ENCODE measurements around the gene GPD1. TPM values are rescaled to one million over a fixed set of nuclear protein-coding genes. Genes with fewer than 3 reads are reported as not detected.

The GPD1 gene
- total and polyA plus RNA-seq, 10 of the 15 experiments (the other 5 are each of a cell fraction or from before 2014, with no cell fraction given), result 0.04 to 0.61 (median 0.26) TPM; not detected in 1

GRCh38 chr12:50074936-50075807, 28.6 kb upstream of the GPD1 start (continued):
- TF ChIP-seq RELB (IDR thresholded peaks at IDR 0.05; ENCODE audit: low read depth) (no peak), CEBPB (IDR thresholded peaks at IDR 0.05; ENCODE audit: borderline replicate concordance in 1 of 2, low read depth in 2 of 2, low read length in 2 of 2) (no peak), TAF1 (IDR thresholded peaks at IDR 0.05; ENCODE audit: borderline replicate concordance, low read depth, low read length) (no peak), JUNB (IDR thresholded peaks at IDR 0.05) (no peak), CHD4 (IDR thresholded peaks at IDR 0.05) (no peak)

GRCh38 chr12:50075808-50076170, 28.0 kb upstream of the GPD1 start:
- H3K9me3 ChIP-seq (replicated peaks; ENCODE audit: control insufficient read depth, insufficient read depth, low read length), result no peaks in the 10 kb centered on the region
- H3K9ac ChIP-seq (ENCODE audit: control insufficient read depth, insufficient read depth, low read length), result no peak overlapping the region
- no peaks in the 10 kb centered on the region for H3K79me2 ChIP-seq (ENCODE audit: control insufficient read depth, insufficient read depth, low read length)
- no peaks in the 10 kb centered on the region; a peak in 1 of 4 replicates for H3K27me3 ChIP-seq (replicated peaks in 1 of 2; ENCODE audit: control insufficient read depth in 2 of 2, insufficient read depth in 2 of 2, low read length in 1 of 2)
- ATAC-seq, result no peak
- in situ Hi-C loops (cut with MboI) (no loop called here), intact Hi-C loops (cut with micrococcal nuclease; ENCODE audit: unreplicated experiment) (loop anchor here (1.0 to 10.0 kb wide), 3 partner anchors 100 to 329 kb away; partner anchors contain the start of gene LARP4)
- ChIA-PET SMC1A (ENCODE audit: uncharacterized antibody, unreplicated experiment) (no interaction called here), CTCF (interaction anchor here (0.7 to 2.1 kb wide), 11 partner anchors 8 to 108 kb away, joined by 3 to 21 read pairs (median 4); partner anchors contain the start of gene SMARCD1), RAD21 (ENCODE audit: unreplicated experiment) (interaction anchor here (1.3 to 2.9 kb wide), 5 partner anchors 9 to 238 kb away, joined by 3 to 10 read pairs (median 4); partner anchors contain the start of gene SMARCD1), POLR2A (no interaction called here)
- no peak overlapping the region for H3K4me2 ChIP-seq (ENCODE audit: control insufficient read depth, insufficient read depth)
- BruUV-seq (replicated peaks), result no TSS peak
- FAIRE-seq, result no peak
- H2AFZ ChIP-seq (ENCODE audit: control insufficient read depth, low read depth, low read length), result no peak overlapping the region
- DNase-seq (ENCODE audit: low read depth, low spot score), result no peak
- no peaks in the 10 kb centered on the region for H3K36me3 ChIP-seq (ENCODE audit: control insufficient read depth in 2 of 2, insufficient read depth in 2 of 2, low read length in 1 of 2)
- no peaks in the 10 kb centered on the region for H4K20me1 ChIP-seq (ENCODE audit: control insufficient read depth, insufficient read depth)
- 100% methylated on average over 1 of the region's 1 CpG for WGBS (ENCODE audit: insufficient coverage, insufficient replicate concordance, low lambda C conversion rate, missing lambda C conversion rate)
- H3K4me1 ChIP-seq (ENCODE audit: control insufficient read depth, insufficient read depth, low read length), result no peaks in the 10 kb centered on the region; the same call in 1 of the 2 replicates
- H3K4me3 ChIP-seq, result no peak overlapping the region
- H3K27ac ChIP-seq (ENCODE audit: control insufficient read depth, insufficient read depth), result no peak overlapping the region
- TF ChIP-seq CEBPZ (IDR thresholded peaks at IDR 0.05; ENCODE audit: low read depth, low read length), result no peak
- TF ChIP-seq ZNF384 (IDR thresholded peaks at IDR 0.05; ENCODE audit: borderline replicate concordance, low read depth, low read length), result no peak
- no peak for TF ChIP-seq SPI1 (IDR thresholded peaks at IDR 0.05; ENCODE audit: borderline replicate concordance, insufficient read depth, low read depth, low read length)
- TF ChIP-seq ASH2L (IDR thresholded peaks at IDR 0.05; ENCODE audit: borderline replicate concordance, low read depth), result no peak
- TF ChIP-seq, protein P1, sequence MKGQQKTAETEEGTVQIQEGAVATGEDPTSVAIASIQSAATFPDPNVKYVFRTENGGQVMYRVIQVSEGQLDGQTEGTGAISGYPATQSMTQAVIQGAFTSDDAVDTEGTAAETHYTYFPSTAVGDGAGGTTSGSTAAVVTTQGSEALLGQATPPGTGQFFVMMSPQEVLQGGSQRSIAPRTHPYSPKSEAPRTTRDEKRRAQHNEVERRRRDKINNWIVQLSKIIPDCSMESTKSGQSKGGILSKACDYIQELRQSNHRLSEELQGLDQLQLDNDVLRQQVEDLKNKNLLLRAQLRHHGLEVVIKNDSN (IDR thresholded peaks at IDR 0.05; ENCODE audit: borderline replicate concordance, extremely low read length, insufficient read depth, low read depth, low read length), result no peak
- no peak for TF ChIP-seq BACH1 (IDR thresholded peaks at IDR 0.05; ENCODE audit: borderline replicate concordance)
- TF ChIP-seq SUPT20H (IDR thresholded peaks at IDR 0.05; ENCODE audit: borderline replicate concordance, control insufficient read depth, low read depth, low read length), result no peak
- TF ChIP-seq YY1 (IDR thresholded peaks at IDR 0.05; ENCODE audit: low read depth, low read length), result no peak
- no peak for TF ChIP-seq NFXL1 (IDR thresholded peaks at IDR 0.05; ENCODE audit: borderline replicate concordance)

All from GM12878 (cell line).